ENCODE measurements around the gene SPOP. TPM values are rescaled to one million over a fixed set of nuclear protein-coding genes. Genes with fewer than 3 reads are reported as not detected.

Gene SPOP
- total and polyA plus RNA-seq, 9 of the 15 experiments (the other 6 are each of a cell fraction or from before 2014, with no cell fraction given): 34.2 to 65.9 (median 39.7) TPM

DNA sequence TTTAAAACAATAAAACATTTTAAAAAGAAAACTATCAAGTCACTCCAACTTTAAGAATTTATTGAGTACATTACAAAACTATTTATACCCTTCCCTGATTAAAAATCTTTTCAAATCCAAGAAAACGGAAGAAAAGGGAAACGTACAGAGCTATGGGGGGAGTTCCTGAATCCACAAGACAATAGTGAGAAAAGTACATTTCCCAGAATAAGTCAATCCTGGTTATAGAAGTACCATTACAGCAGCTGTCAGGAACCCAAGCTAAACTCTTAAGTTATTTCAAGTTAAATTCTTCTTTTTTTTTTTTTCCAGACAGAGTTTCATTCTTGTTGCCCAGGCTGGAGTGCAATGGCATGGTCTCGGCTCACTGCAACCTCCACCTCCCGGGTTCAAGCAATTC is 45.7 kb downstream of the SPOP start (continued):
- no peak for TF ChIP-seq PHF21A (IDR thresholded peaks at IDR 0.05; ENCODE audit: borderline replicate concordance, low read depth)
- TF ChIP-seq, protein P1, sequence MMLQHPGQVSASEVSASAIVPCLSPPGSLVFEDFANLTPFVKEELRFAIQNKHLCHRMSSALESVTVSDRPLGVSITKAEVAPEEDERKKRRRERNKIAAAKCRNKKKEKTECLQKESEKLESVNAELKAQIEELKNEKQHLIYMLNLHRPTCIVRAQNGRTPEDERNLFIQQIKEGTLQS (IDR thresholded peaks at IDR 0.05): no peak
- TF ChIP-seq, protein P1 (CRISPR knock-in tag; conservative IDR thresholded peaks at IDR 0.05): no peak
- TF ChIP-seq EGR1 (conservative IDR thresholded peaks at IDR 0.05): no peak
- TF ChIP-seq WHSC1 (IDR thresholded peaks at IDR 0.05; ENCODE audit: low read length): no peak
- TF ChIP-seq ZNF644 (tag; IDR thresholded peaks at IDR 0.05; ENCODE audit: low read depth): no peak
- no peak for TF ChIP-seq ZNF75A (CRISPR knock-in tag; IDR thresholded peaks at IDR 0.05)
- no peak for TF ChIP-seq PHB2 (IDR thresholded peaks at IDR 0.05; ENCODE audit: low read depth)

DNA sequence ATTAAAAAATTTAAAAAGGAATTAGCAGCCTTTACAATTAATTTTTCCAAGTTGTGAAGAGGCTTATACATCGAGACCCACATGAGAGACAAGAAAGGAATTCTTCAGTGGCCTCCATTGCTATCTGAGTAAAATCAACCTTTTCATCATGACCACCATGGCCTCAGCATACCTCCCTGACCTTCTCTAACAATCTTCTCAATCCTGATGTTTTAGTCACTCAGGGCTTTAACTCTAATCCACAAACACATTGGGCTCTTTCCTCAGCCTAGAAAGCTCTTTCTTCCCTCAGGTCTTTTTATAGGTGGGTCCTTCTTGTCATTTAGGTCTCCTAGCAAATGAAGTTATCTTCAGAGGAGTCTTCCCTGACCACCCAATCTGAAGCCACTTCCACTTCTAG is 46.4 kb downstream of the SPOP start:
- peaks cover 8% of the 10 kb centered on the region; the same call in 1 of the 3 replicates for H3K36me3 ChIP-seq (ENCODE audit: control insufficient read depth, insufficient read depth, low read length)
- H3K4me3 ChIP-seq: no peak overlapping the region
- TF ChIP-seq, protein P2, sequence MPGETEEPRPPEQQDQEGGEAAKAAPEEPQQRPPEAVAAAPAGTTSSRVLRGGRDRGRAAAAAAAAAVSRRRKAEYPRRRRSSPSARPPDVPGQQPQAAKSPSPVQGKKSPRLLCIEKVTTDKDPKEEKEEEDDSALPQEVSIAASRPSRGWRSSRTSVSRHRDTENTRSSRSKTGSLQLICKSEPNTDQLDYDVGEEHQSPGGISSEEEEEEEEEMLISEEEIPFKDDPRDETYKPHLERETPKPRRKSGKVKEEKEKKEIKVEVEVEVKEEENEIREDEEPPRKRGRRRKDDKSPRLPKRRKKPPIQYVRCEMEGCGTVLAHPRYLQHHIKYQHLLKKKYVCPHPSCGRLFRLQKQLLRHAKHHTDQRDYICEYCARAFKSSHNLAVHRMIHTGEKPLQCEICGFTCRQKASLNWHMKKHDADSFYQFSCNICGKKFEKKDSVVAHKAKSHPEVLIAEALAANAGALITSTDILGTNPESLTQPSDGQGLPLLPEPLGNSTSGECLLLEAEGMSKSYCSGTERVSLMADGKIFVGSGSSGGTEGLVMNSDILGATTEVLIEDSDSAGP (CRISPR knock-in tag; IDR thresholded peaks at IDR 0.05): no peak
- TF ChIP-seq TAL1 (IDR thresholded peaks at IDR 0.05): no peak
- no peak for TF ChIP-seq TSC22D4 (tag; IDR thresholded peaks at IDR 0.05)
- TF ChIP-seq ZFP36 (IDR thresholded peaks at IDR 0.05; ENCODE audit: low read depth, low read length, partially characterized antibody): no peak
- no peak for TF ChIP-seq FOXM1 (IDR thresholded peaks at IDR 0.05; ENCODE audit: low read depth)
- no peak for TF ChIP-seq FOXM1 (CRISPR knock-in tag; IDR thresholded peaks at IDR 0.05; ENCODE audit: low read depth)
- TF ChIP-seq RBM34 (IDR thresholded peaks at IDR 0.05; ENCODE audit: borderline replicate concordance, insufficient read depth, low read length): no peak
- ATAC-seq: no peak
- H3K27ac ChIP-seq (ENCODE audit: extremely low read depth, low read depth, low read length): no peak overlapping the region
- H3K9me3 ChIP-seq (replicated peaks; ENCODE audit: control insufficient read depth, insufficient read depth, low read depth, low read length): no peaks in the 10 kb centered on the region
- H3K9me1 ChIP-seq (ENCODE audit: control insufficient read depth, insufficient read depth, low read length): no peaks in the 10 kb centered on the region
- H3K4me2 ChIP-seq (ENCODE audit: insufficient read depth, low read length): no peak overlapping the region
- no peak overlapping the region for H3K9ac ChIP-seq (ENCODE audit: insufficient read depth in 1 of 2, low read depth in 2 of 2, low read length in 2 of 2)
- no TSS peak for BruUV-seq (replicated peaks)
- no peaks in the 10 kb centered on the region for H3K27me3 ChIP-seq (ENCODE audit: control insufficient read depth in 2 of 2, insufficient read depth in 2 of 2, low read length in 2 of 2)
- peaks cover 37% of the 10 kb centered on the region; the same call in 2 of the 3 replicates for H3K79me2 ChIP-seq (ENCODE audit: control insufficient read depth, insufficient read depth, low read length)
- no peak for DNase-seq (ENCODE audit: extremely low read depth in 1 of 4, low spot score in 3 of 4)
- H2AFZ ChIP-seq (ENCODE audit: low read depth, low read length): no peak overlapping the region
- in situ Hi-C loops (cut with MboI) (no loop called here), intact Hi-C loops (cut with micrococcal nuclease) (no loop called here)
- H4K20me1 ChIP-seq (replicated peaks; ENCODE audit: control insufficient read depth, insufficient read depth, low read length): no peaks in the 10 kb centered on the region
- 86% methylated on average over 1 of the region's 1 CpG for WGBS (ENCODE audit: insufficient coverage, low coverage, missing lambda C conversion rate)
- CTCF ChIA-PET (ENCODE audit: low intra/inter-chr PET ratio): no interaction called here
- POLR2A ChIA-PET: interaction anchor here (1.3 kb wide), 1 partner anchor 13 kb away, joined by 5 read pairs; no protein-coding TSS in a partner anchor
- H3K4me1 ChIP-seq (replicated peaks in 1 of 2; ENCODE audit: control insufficient read depth in 2 of 2, insufficient read depth in 2 of 2, low read length in 2 of 2): no peaks in the 10 kb centered on the region
- no peak for FAIRE-seq
